Measurements from ENCODE around the gene GPR153.

GPR153 gene

GRCh38 chr1:6275826-6276782 is 15.2 kb upstream of the GPR153 start:
- no peak for DNase-seq (ENCODE audit: low spot score)
- no peak for TF ChIP-seq CTCF (IDR thresholded peaks at IDR 0.05; ENCODE audit: extremely low read depth, insufficient read depth, missing control alignments)
- in situ Hi-C loops (cut with MboI; ENCODE audit: low pct_unique_long_range_greater_than_20kb, low sequenced_read_pairs, unreplicated experiment) = no loop called here

DNA sequence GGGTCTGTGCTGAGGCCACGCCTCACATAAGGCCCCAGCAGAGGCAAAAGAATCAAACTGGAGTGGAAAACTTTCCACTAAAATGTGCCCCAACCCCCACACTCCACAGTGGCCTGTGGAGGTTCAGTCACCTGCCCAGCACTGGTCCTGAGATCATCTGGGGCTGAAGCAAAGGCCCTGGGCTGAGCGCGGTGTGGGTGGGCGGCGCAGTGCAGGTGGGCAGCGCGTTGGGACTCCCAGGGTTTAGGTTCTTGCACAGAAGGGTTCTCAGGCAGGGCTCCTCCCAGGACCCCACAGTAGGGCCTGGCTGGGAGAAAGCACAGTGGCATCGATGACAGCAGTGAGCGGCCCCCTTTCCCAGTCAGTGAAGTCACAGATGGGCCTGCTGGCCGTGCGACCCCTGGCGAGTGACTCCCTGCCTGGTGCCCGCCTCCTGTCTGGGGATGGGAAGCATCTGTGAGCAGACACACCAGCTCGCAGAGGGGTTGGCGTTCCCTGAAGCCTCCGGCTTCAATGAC is 13.8 kb upstream of the GPR153 start:
- no peak for DNase-seq (ENCODE audit: low spot score)
- TF ChIP-seq CTCF (IDR thresholded peaks at IDR 0.05; ENCODE audit: extremely low read depth, insufficient read depth, missing control alignments) = no peak
- in situ Hi-C loops (cut with MboI; ENCODE audit: low pct_unique_long_range_greater_than_20kb, low sequenced_read_pairs, unreplicated experiment) = no loop called here

- DNase-seq (ENCODE audit: low spot score) = no peak
- no peak for TF ChIP-seq CTCF (IDR thresholded peaks at IDR 0.05; ENCODE audit: extremely low read depth, insufficient read depth, missing control alignments)
- in situ Hi-C loops (cut with MboI; ENCODE audit: low pct_unique_long_range_greater_than_20kb, low sequenced_read_pairs, unreplicated experiment) = no loop called here
These were observed 13.2 kb upstream of the GPR153 start for GRCh38 chr1:6274102-6274501.

- TF ChIP-seq CTCF (IDR thresholded peaks at IDR 0.05; ENCODE audit: extremely low read depth, insufficient read depth, missing control alignments) = no peak
- DNase-seq (ENCODE audit: low spot score) = no peak
- in situ Hi-C loops (cut with MboI; ENCODE audit: low pct_unique_long_range_greater_than_20kb, low sequenced_read_pairs, unreplicated experiment) = no loop called here
These were observed 12.5 kb upstream of the GPR153 start for GRCh38 chr1:6273380-6273891.

GRCh38 chr1:6272868-6273267 is 12.0 kb upstream of the GPR153 start:
- in situ Hi-C loops (cut with MboI; ENCODE audit: low pct_unique_long_range_greater_than_20kb, low sequenced_read_pairs, unreplicated experiment) = no loop called here
- TF ChIP-seq CTCF (IDR thresholded peaks at IDR 0.05; ENCODE audit: extremely low read depth, insufficient read depth, missing control alignments) = no peak
- no peak for DNase-seq (ENCODE audit: low spot score)

- TF ChIP-seq CTCF (IDR thresholded peaks at IDR 0.05; ENCODE audit: extremely low read depth, insufficient read depth, missing control alignments) = no peak
- in situ Hi-C loops (cut with MboI; ENCODE audit: low pct_unique_long_range_greater_than_20kb, low sequenced_read_pairs, unreplicated experiment) = no loop called here
These were observed 11.6 kb upstream of the GPR153 start for GRCh38 chr1:6272452-6272851.

More at GRCh38 chr1:6272452-6272851, 11.6 kb upstream of the GPR153 start:
- DNase-seq (ENCODE audit: low spot score) = no peak
